GM11168 (cell line): ENCODE results near the gene GIPC2.

Experiments
- in situ Hi-C: fragments of 300-500 bp; cut with MboI; formaldehyde crosslinking; loops from one replicate; pipeline ENCODE4 v1.12.0; 2022; ENCODE audit warnings: low sequenced_read_pairs; ENCODE audit not compliant: unreplicated experiment

GIPC2 gene

GRCh38 chr1:78184460-78185072 lies 138.8 kb downstream of the GIPC2 start:
- in situ Hi-C loops = no loop called here
